HG03196 (cell line): ENCODE measurements around the gene BEST4.
A peak's percentile ranks its signal among the peaks of the same experiment; 100 is the strongest.
"Not testable (repeated sequence)": the region's sequence is repeated elsewhere in the genome, so short reads cannot be mapped to it uniquely, and the experiment has no call there.

ENCODE experiments used
- ATAC-seq: cut with Tn5 transposase; IDR thresholded peaks from one replicate; pipeline ENCODE4 v1.9.1; 2021; ENCODE audit not compliant: unreplicated experiment

BEST4 gene

DNA sequence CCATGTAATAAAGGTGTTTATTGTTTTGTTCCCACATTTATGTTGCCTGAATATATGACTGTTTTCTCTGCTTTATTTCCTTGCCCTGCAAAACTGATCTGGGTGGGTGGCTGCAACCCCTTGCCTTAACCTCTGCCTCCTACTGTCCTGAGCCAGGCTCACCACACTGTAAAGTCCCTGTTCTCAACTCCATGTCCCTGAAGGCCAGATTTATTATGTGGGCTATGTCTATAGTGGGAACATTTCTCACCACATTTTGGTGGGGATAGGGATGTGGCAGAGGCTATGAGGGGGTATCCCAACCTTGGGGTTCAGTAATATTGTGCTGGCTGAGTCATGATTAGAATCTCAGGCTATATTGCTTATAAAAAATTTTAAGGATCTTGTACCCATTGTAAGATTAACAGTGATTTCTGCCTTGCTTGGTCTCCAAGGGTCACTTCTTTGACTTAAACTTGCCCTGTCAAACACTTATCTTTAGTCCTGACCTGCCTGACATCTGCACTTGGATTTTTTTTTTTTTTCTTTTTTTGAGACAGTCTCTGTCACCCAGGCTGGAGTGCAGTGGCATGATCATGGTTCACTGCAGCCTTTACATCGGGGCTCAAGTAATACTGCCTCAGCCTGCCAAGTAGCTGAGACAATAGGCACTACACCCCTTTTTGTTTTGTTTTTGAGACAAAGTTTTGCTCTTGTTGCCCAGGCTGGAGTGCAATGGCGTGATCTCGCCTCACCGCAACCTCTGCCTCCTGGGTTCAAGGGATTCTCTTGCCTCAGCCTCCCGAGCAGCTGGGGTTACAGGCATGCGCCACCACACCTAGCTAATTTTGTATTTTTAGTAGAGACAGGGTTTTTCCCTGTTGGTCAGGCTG lies 9.0 kb downstream of the BEST4 start:
- ATAC-seq = no peak

DNA sequence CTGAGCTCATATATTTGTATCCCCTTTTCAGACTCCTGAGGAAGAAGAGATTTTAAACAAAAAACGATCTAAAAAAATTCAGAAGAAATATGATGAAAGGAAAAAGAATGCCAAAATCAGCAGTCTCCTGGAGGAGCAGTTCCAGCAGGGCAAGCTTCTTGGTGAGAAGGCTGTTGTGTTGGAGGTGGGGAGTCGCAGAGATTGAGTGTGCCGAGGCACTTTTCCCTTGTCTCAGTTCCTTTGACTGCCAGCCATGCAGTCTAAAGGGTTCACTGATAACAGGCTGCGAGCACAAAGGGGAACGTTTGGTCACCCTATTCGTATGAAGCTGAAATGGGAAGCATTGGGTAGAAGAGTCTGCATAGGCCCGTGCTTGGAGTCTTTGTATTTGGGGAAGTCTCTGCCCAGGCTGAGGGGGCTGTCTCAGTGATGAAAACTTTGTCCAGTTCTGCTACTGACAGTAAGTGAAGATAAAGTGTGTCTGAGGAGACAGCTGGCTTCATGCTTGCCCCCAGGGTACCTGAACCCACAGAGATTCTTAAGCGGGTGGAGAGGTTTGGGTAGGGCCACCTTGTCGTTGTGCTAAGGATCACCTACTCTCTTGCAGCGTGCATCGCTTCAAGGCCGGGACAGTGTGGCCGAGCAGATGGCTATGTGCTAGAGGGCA lies 9.9 kb downstream of the BEST4 start:
- no peak for ATAC-seq

DNA sequence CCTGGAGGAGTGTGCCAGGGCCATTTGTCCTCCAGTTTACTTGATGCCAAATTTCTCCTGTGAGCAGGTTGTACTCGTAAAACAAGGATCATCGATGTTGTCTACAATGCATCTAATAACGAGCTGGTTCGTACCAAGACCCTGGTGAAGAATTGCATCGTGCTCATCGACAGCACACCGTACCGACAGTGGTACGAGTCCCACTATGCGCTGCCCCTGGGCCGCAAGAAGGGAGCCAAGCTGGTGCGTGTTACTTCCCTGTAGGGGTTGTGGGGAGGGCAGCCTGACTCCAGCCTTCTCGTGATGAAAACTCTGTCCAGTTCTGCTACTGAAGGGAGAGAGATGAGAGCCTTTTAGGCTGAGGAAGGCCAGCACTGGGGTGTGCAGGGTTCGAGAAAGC lies 10.4 kb downstream of the BEST4 start:
- no peak for ATAC-seq

DNA sequence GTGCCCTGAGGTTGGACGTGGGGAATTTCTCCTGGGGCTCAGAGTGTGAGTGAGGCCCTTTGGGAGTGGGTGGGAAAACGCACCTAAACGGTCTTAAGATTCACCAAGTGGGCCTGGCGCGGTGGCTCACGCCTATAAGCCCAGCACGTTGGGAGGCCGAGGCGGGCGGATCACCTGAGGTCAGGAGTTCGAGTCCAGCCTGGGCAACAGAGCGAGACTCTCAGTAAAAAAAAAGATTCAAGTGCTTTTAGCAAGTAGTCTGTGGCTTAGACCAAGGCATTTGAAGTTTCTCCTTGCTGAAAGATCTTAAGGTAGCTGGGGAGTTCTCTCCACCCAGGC lies 11.3 kb downstream of the BEST4 start:
- ATAC-seq = no peak

DNA sequence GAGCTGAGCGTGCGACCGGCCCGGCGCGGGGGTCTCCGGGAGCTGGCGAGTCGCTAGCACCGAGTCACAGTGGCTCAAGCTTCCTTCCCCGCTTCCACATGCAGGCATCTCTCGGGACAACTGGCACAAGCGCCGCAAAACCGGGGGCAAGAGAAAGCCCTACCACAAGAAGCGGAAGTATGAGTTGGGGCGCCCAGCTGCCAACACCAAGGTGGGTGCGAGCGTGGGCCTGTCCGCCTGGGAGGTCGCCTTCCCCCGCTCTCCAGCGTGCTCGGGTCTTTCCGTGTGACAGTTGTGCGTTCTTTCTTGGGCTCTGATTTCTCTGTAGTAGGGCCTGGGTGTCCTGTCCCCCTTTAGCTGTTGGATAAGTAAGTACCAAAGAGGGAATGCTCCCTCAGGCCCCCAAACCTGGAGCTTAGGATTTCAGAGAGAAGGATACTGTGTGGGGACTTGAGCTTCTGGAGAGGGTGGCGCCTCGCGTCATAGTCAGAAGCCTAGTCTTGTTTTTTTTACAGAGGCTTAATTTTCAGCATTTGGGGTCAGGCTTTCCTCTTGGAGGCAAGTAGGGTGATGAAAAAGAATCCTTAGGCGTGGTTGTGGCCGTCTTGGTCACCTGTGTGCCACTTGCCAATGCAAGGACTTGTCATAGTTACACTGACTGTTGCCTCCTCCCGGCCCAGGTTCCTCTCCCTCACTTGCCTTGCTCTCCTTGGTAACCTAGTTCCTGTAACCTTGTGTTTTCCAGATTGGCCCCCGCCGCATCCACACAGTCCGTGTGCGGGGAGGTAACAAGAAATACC lies 11.8 kb downstream of the BEST4 start:
- ATAC-seq = no peak

DNA sequence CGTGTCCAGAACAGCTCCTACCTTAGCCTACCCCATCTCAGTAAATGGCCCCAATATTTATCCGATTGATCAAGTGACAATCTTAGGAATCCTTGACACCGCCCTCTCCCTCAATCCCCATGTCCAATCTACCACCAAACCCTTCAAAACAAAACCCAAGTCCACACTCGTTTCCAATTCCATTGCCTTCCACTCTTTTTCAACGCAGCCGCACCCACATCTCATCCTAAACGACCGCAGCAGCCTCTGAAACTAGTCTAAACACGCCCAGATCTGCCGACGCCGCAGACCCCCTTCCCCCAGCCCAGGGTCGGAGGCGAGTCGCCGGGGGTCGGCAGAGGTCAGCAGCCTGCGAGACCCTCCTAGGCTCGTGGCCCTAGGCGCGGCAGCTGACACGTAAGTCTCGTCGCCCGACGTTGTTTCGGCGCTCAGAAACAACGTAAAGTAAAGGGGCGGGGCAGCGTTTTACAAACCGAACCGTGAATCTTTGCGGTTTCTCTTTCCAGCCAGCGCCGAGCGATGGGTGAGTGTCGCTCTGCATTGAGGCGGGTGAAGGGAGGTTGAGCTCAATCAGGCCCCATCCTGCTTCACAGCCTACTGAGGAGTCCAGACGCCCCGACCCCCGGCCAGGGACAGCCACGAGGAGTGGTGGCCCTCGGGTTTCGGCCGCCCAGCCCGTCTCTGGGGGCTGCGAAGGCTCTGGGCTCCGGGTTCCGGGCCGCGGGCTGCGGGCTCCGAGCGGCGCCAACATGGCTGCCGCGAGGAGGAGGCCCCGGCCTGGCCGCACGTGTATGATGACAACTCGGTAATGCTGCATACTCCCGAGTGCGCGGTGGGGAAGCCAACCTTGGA lies 12.7 kb downstream of the BEST4 start, which contains the start of gene RPS8:
Gene RPS8, plus strand, starts transcription at position 463 of the 852 bp plus-strand sequence. Its CDS starts 57 bp downstream, at position 520.
- ATAC-seq = peak; percentile 84

DNA sequence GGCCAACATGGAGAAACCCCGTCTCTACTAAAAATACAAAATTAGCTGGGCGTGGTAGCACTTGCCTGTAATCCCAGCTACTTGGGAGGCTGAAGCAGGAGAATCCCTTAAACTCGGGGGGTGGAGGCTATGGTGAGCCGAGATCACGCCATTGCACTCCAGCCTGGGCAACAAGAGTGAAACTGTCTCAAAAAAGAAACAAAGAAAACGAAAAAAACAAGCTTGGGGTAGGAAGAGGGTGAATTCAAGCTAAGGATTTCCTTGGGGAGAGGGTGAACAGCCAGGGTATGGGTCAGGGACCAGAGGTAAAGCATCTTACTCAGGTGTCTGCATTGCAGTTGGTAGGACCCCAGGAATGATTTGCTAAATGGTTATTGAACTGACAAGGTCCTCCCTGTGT lies 21.5 kb downstream of the BEST4 start:
- ATAC-seq = not testable (repeated sequence)

DNA sequence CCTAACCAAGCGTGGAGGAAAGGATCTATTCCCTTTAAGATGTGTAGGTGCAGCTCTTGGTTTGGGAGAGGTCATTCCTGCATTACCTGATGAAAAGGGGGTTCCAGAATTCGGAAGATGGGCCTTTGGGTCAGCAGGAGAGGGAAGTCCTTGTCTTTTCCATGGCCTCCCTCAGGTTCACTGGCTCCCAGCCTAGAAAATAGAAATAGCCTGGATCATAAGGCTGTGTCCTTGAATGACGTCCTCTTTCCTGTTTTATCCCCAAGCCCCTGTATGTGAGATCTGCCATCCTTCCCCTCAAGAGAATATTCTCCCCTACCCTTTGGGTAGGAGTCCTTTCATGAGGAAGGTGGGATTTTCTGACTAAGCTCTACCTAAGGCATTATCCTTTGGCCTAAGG lies 27.1 kb downstream of the BEST4 start:
- no peak for ATAC-seq

DNA sequence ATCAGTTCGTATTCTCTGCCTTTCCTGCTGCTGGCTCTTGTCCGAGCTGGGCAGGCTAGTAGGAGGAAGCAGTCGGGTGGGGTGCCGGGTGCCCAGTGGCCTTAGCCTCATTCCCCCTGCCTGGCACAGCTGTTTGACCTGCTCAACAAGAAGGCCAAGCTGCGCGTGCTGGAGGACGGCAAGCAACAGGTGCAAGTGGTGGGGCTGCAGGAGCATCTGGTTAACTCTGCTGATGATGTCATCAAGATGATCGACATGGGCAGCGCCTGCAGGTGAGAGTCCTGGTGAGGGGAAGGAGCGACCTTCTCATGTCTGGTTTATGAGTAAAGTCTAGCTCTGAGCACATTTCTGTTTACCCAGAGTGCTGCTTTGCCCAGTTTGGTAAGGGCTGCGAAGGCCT lies 28.9 kb downstream of the BEST4 start:
- ATAC-seq = no peak

DNA sequence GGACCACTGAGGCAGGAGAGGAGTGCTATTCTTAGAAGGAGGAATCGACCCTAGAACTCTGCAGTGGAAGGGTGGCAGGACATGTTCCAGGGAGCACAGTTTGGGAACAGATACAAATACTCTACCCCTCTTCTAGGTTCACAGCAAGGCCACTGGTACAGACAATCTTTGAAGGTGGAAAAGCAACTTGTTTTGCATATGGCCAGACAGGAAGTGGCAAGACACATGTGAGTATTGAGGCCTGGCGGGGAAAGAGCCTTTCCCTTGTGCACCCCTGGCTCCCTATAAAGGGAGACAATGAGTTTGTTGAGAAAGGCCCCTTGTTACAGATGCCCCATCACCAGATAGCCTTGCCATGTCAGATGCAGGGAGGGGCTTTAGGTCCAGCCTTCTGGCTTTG lies 30.6 kb downstream of the BEST4 start:
- ATAC-seq = no peak

DNA sequence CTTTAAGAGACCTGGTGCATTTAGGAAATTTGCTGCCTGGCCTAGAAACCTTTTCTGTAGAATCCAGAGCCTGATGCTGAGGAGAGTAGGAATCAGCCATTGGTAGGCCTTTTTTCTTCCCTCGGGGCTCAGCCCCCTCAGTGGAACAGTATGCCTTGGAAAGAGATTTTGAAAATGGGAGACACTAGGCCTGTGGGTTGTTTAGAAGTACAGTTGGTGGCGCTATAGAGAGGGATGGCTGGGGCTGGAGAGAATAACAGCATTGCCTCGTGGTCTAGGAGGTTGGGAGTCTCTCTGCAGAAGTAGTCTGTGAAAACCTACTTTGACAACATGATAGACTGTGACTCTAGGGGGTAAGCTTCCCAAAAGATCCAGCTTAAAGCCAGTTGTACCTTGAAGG lies 40.1 kb downstream of the BEST4 start:
- ATAC-seq = no peak

DNA sequence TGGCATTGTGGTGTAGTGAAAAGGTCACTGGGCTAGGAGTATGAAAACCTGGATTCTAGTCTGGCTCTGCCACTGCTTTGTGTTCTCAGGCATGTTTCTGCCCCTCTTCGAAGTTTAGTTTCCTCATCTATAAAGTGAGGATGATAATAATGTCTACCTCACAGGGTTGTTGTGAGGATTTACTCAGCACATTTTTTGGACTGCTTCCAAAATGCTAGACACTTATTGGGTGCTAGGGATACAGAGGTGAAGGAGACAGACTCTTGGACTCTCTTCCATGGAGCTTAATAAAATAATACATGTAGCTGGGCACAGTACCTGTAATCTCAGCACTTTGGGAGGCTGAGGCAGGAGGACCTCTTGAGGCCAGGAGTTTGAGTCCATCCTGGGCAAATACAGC lies 44.8 kb downstream of the BEST4 start:
- ATAC-seq = no peak

DNA sequence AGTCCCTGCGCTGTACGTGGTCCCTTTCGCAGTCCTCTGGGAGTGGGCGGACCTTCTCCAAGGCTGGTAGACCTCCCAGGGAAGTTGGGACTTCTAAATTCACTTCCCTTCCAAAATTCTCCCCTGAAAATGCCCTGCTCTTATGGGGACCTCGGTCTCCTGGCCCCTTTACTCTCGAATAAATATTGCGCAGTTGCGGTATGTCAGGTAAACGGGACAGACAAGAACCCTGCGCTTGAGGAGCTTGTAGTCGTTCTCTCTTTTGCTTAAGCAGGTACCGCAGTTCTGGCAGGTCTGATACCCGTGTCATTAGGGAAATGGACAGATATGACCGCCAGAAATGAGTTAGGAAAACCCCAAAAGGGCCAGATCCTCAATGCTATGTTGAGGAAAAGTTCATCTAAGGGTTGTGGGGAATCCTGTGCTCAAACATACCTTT lies 47.8 kb downstream of the BEST4 start:
- ATAC-seq = no peak

DNA sequence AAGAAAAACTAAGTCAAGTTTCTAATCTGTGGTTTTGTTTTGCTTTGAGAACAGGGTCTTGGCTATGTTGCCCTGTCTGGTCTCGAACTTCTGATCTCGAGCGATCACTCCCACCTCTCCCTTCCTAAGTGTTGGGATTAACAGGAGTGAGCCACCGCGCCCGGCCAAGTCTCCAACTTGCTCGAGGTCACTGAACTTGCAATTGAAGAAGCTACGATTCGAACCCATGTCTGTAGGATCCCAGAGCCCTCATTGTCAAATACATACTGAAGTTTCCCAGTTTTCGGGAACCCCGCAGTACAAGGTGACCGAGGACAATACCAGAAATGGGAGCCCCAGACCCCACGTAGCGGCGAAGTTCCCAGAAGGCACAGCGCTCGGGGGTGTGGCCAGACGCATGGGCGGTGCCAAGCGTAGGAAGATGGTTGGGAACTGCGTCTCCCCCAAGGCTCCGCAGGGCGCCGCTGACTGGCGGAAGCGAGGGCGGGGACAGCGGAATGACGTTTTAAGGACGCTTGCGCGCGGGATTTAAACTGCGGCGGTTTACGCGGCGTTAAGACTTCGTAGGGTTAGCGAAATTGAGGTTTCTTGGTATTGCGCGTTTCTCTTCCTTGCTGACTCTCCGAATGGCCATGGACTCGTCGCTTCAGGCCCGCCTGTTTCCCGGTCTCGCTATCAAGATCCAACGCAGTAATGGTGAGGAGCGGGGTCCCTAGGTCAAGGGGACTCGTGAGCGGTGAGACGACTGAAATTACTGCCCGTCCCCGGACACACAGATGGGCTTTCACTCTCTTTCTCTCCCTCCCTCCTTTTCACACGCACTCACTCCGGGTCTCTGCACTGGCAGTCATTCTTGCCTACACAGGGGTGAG lies 48.4 kb downstream of the BEST4 start, which contains the start of gene KIF2C:
Gene KIF2C, plus strand, starts transcription at position 531 of the 872 bp plus-strand sequence. Its CDS starts 96 bp downstream, at position 627.
- peak; percentile 95 for ATAC-seq

DNA sequence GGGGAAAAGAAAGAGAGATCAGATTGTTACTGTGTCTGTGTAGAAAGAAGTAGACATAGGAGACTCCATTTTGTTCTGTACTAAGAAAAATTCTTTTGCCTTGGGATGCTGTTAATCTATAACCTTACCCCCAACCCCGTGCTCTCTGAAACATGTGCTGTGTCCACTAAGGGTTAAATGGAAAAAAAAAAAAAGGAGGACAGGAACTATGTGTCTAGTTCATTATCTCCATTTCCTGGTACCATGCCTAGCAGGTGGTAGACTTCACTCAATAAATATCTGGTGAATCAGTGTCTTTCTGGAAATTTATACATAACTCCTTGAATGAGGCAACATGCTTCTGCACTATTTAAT lies 49.0 kb downstream of the BEST4 start:
- ATAC-seq = not testable (repeated sequence)

DNA sequence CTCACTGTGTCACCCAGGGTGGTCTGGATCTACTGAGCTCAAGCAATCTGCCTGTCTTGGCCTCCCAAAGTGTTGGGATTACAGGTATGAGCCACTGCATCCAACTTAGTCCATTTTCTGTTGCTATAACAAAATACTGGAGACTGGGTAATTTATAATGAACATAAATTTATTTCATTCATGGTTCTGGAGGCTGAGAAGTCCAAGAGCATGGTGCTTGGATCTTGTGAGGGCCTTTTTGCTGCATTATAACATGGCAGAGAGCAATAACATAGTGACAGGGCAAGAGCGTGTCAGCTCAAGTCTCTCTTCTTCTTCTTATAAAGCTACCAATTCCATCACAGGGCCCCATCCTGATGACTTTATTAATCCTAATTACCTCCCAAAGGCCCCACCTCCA lies 52.0 kb downstream of the BEST4 start:
- ATAC-seq = no peak

DNA sequence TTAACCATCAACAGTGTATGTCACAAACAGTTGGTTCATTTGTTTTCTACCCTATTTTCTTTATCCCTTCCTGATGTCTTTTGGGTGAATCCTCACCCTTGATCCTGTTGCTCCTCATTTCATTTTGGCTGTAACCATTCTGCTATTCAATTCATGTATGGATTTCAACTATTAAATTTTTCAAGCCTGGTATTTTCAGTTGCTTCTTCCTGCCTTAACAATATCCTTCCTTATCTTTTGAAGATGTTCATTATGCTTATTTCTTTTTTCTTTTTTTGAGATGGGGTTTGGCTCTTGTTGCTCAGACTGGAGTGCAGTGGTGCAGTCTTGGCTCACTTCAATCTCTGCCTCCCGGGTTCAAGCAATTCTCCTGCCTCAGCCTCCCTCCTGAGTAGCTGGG lies 54.2 kb downstream of the BEST4 start:
- no peak for ATAC-seq
